Right lobe of liver (tissue), 4 donors: ENCODE results near the gene SENP8.

Experiments used
- CTCF ChIP-seq, 4 donors: fragments of 200-600 bp in 3 of 4; fragments of 450-650 bp in 1 of 4; IDR thresholded peaks; one replicate each; pipeline versions ENCODE4 v1.5.1 to v1.8.0; 2016 to 2022; ENCODE audit warnings: antibody characterized with exemption in 4 of 4, mild to moderate bottlenecking in 2 of 4
- POLR2A ChIP-seq: fragments of 450-650 bp; IDR thresholded peaks from one replicate; pipeline ENCODE4 v1.6.1; 2017; ENCODE audit warnings: antibody characterized with exemption, mild to moderate bottlenecking
- donor health status: DM: no; HTN: no; CAD: no.
- donor health status: DM: no; HTN: no; CAD: no.
- donor health status: DM: no; HTN: yes; CAD: no.

- TF ChIP-seq CTCF (IDR thresholded peaks at IDR 0.05) (no peak), POLR2A (no peak)
Measured at GRCh38 chr15:72116731-72117485, 1.3 kb upstream of the SENP8 start.
